ENCODE results near the gene DPEP3.

The DPEP3 gene

DNA sequence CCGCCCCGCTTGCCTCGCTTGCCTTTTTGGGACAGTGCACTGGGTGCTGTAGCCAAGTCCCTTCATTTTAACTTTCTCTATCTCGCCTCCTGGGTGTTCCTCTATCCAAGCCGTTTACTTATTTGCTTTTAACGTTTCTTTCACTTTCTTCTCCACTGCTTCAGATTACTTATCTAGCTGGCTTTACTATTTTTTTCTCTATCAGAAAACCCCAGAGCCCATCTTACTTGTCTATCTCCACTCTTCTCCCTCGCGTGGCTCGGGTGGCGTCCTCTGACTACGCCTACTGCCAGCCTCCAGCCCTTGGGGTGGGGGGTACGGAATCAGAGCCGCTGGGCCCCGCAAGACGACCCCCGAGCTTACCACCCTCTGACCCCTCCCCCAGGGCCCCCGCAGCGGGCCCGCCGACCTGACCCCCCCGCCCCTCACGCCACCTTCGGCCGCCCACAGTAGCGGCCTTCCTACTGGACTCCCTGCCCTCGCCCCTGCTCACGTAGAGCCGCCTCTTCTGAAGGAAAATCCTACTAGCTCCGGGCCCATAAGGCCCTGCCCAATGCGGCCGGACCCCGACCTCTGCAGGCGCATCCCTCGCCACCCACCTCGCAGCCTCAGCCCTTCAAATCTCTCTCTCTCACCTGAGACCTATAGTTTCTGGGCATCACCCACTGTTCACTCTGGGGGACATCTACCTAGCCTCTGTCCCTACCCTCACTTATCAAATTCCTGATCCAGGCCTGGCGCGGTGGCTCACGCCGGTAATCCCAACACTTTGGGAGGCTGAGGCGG, 10.9 kb downstream of the DPEP3 start:
- Histone ChIP-seq H3K4me3 (ENCODE audit: insufficient read length, low read depth) (no peak overlapping the region), H3K9ac (ENCODE audit: insufficient read length, low read depth) (no peak overlapping the region), H3K9me3 (ENCODE audit: insufficient read depth, low read length) (no peaks in the 10 kb centered on the region), H3K27me3 (ENCODE audit: insufficient read depth, insufficient read length) (no peaks in the 10 kb centered on the region), H3K36me3 (ENCODE audit: insufficient read depth, insufficient read length, low read length) (peaks cover 30% of the 10 kb centered on the region), H3K4me1 (ENCODE audit: insufficient read depth, insufficient read length) (peaks cover 17% of the 10 kb centered on the region)
- TF ChIP-seq ZNF274 (IDR thresholded peaks at IDR 0.05; ENCODE audit: low read depth, low read length) (no peak), SUZ12 (IDR thresholded peaks at IDR 0.05; ENCODE audit: extremely low read depth, insufficient read depth, insufficient read length) (no peak), YY1 (IDR thresholded peaks at IDR 0.05; ENCODE audit: insufficient read depth, insufficient read length) (no peak)
- DNase-seq (ENCODE audit: low read depth, low spot score), result no peak

DNA sequence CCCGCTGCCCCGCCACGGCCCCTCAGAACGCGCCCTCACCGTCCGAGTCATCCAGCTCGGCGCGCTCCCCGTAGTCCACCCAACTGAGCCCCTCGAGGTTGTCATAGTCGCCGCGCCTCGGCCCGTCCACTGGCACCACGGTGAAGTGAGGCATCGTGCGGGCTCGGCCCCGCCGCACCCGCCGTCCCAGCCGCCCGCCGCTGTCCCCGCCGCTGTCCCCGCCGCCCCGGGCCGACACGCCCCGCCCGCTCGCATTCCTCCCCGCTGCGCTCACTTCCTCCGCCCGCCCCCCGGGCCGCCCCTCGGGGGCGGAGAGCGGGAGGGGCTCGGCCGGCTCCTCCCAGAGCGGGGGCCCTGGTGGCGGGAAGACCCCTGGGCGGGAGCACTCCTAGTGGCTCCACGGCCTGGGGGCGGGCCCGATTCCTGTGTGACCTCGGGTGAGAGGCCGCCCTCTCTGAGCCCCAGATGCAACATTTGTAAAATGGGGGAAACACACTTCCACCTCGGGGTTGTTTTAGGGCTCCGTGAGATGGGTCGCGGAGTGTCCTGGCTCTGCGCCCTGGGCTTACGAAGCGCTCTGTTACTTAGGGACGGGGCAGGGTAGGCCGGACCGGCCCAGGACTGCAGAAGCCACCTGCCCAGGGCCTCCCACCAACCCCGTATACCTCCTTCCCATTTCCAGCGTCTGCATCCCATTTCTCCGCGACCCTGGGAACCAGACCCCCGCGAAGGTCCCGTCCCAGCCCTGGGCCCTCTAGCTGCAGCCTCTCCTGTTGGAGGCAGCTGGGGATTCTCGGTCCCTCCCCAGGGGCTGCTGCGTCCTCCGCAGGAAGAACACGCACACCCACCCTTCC, 11.7 kb downstream of the DPEP3 start, which contains the start of gene SLC12A4:
Gene SLC12A4 (minus strand): TSS at position 238 of the 854 bp plus-strand sequence. CDS start 84 bp downstream, at position 154.
- no peaks in the 10 kb centered on the region for H3K27me3 ChIP-seq (ENCODE audit: insufficient read depth, insufficient read length)
- H3K9ac ChIP-seq (ENCODE audit: insufficient read length, low read depth), result peak within 1 kb of the TSS; percentile 85
- H3K4me1 ChIP-seq (ENCODE audit: insufficient read depth, insufficient read length), result peaks cover 23% of the 10 kb centered on the region
- DNase-seq (ENCODE audit: low read depth, low spot score), result peak; percentile 68
- no peaks in the 10 kb centered on the region for H3K9me3 ChIP-seq (ENCODE audit: insufficient read depth, low read length)
- H3K36me3 ChIP-seq (ENCODE audit: insufficient read depth, insufficient read length, low read length), result peaks cover 38% of the 10 kb centered on the region
- H3K4me3 ChIP-seq (ENCODE audit: insufficient read length, low read depth), result peak within 1 kb of the TSS; percentile 82
- no peak for TF ChIP-seq SUZ12 (IDR thresholded peaks at IDR 0.05; ENCODE audit: extremely low read depth, insufficient read depth, insufficient read length)

DNA sequence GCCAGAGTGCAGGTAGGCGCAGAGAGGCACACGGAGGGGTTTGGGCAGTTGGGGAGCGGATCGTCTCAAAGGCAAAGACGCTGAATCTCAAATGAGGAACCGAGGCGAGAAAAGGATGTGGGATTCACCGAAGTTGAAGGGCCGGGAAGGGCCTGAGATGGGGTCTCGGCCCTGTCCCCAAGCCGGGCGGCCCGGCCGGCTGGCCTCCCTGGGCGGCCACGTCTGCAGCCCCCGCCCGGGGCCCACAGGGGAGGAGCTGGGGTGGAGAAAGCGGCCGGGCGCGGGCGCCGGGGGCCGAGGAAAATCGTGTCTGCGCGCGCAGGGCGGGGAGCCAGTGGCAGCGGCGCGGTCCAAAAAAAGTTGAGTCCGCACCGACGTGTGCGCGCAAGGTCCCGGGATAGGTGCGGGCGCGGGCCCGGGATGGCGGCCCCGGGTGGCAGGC, 12.3 kb downstream of the DPEP3 start:
- Histone ChIP-seq H3K4me3 (ENCODE audit: insufficient read length, low read depth) (peak overlapping the region; percentile 82), H3K27me3 (ENCODE audit: insufficient read depth, insufficient read length) (no peaks in the 10 kb centered on the region), H3K9ac (ENCODE audit: insufficient read length, low read depth) (peak overlapping the region; percentile 85), H3K36me3 (ENCODE audit: insufficient read depth, insufficient read length, low read length) (peaks cover 44% of the 10 kb centered on the region), H3K4me1 (ENCODE audit: insufficient read depth, insufficient read length) (peaks cover 23% of the 10 kb centered on the region), H3K9me3 (ENCODE audit: insufficient read depth, low read length) (no peaks in the 10 kb centered on the region)
- TF ChIP-seq ZNF274 (IDR thresholded peaks at IDR 0.05; ENCODE audit: low read depth, low read length) (no peak), SUZ12 (IDR thresholded peaks at IDR 0.05; ENCODE audit: extremely low read depth, insufficient read depth, insufficient read length) (no peak), YY1 (IDR thresholded peaks at IDR 0.05; ENCODE audit: insufficient read depth, insufficient read length) (no peak)
- no peak for DNase-seq (ENCODE audit: low read depth, low spot score)

DNA sequence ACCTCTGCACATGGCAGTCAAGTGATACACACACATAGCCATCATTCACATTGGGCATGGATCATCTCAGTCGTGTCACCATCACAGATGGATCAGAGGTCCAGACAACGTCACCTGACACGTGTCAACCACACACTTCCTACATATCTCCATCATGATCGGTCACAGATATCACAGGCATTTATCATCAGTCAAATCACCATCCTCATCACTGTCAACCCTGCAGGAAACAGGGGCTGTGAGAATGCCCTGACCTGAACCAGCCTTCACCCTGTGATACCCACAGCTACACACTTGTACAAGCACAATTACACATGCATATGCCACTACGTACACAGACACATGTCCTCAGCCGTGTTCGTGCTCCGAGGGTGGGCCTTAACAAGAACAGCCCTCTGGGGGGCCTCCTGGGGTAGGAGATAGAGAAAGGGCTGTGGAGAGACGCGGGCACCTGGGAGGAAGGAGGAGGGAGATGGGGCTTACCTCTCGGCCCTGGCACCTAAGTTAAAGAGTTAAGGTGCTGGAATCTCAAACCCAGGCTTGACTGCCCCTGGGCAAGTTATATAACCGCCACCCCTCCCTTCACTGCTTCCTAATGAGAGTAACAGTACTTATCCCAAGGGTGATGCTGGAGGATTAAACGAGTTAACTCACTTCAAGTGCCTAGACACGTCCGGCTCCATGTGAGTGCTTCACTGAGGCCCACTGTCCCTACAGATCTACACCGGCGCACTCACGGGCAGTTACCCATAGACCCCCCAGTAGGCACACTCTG, 12.9 kb downstream of the DPEP3 start:
- Histone ChIP-seq H3K36me3 (ENCODE audit: insufficient read depth, insufficient read length, low read length) (peaks cover 50% of the 10 kb centered on the region), H3K9me3 (ENCODE audit: insufficient read depth, low read length) (no peaks in the 10 kb centered on the region), H3K9ac (ENCODE audit: insufficient read length, low read depth) (peak overlapping the region; percentile 85), H3K4me3 (ENCODE audit: insufficient read length, low read depth) (peak overlapping the region; percentile 82), H3K27me3 (ENCODE audit: insufficient read depth, insufficient read length) (no peaks in the 10 kb centered on the region), H3K4me1 (ENCODE audit: insufficient read depth, insufficient read length) (peaks cover 23% of the 10 kb centered on the region)
- no peak for DNase-seq (ENCODE audit: low read depth, low spot score)
- TF ChIP-seq SUZ12 (IDR thresholded peaks at IDR 0.05; ENCODE audit: extremely low read depth, insufficient read depth, insufficient read length) (no peak), YY1 (IDR thresholded peaks at IDR 0.05; ENCODE audit: insufficient read depth, insufficient read length) (no peak), ZNF274 (IDR thresholded peaks at IDR 0.05; ENCODE audit: low read depth, low read length) (no peak)

DNA sequence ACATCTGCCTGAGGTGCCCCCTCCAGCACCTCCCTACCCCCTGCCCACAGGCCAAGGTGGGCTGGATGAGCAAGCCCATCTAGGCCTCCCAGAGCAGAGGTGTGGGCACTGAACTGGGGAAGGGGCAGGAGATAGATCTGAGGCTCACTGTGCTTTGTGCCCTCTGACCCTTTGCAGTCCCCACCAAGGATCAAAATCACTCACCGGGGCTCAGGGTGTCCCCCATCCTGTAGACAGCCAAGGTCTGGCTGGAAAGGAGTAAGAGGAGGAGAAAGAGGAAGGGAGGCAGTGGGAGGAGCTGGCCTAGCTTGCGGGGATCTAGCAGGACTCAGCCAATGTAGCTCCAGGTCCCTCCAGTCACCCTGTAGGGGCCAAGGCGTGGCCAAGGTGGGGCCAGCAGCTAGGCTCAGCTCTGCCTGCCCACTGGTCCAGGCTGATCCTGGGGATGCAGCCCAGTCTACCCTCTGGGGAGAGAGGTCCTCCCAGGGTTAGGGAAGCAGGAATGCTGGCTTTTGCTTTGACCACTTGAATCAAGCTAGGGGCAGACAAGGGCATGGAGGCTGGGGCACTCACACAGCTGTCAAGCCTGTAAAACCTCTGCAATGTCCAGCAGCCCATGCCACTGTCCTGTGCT, 13.6 kb downstream of the DPEP3 start:
- no peak for DNase-seq (ENCODE audit: low read depth, low spot score)
- H3K4me3 ChIP-seq (ENCODE audit: insufficient read length, low read depth), result peak overlapping the region; percentile 82
- peaks cover 23% of the 10 kb centered on the region for H3K4me1 ChIP-seq (ENCODE audit: insufficient read depth, insufficient read length)
- no peaks in the 10 kb centered on the region for H3K27me3 ChIP-seq (ENCODE audit: insufficient read depth, insufficient read length)
- H3K9me3 ChIP-seq (ENCODE audit: insufficient read depth, low read length), result no peaks in the 10 kb centered on the region
- peak overlapping the region; percentile 54 for H3K9ac ChIP-seq (ENCODE audit: insufficient read length, low read depth)
- peaks cover 58% of the 10 kb centered on the region for H3K36me3 ChIP-seq (ENCODE audit: insufficient read depth, insufficient read length, low read length)
- TF ChIP-seq ZNF274 (IDR thresholded peaks at IDR 0.05; ENCODE audit: low read depth, low read length), result no peak
- no peak for TF ChIP-seq SUZ12 (IDR thresholded peaks at IDR 0.05; ENCODE audit: extremely low read depth, insufficient read depth, insufficient read length)
- TF ChIP-seq YY1 (IDR thresholded peaks at IDR 0.05; ENCODE audit: insufficient read depth, insufficient read length), result no peak

DNA sequence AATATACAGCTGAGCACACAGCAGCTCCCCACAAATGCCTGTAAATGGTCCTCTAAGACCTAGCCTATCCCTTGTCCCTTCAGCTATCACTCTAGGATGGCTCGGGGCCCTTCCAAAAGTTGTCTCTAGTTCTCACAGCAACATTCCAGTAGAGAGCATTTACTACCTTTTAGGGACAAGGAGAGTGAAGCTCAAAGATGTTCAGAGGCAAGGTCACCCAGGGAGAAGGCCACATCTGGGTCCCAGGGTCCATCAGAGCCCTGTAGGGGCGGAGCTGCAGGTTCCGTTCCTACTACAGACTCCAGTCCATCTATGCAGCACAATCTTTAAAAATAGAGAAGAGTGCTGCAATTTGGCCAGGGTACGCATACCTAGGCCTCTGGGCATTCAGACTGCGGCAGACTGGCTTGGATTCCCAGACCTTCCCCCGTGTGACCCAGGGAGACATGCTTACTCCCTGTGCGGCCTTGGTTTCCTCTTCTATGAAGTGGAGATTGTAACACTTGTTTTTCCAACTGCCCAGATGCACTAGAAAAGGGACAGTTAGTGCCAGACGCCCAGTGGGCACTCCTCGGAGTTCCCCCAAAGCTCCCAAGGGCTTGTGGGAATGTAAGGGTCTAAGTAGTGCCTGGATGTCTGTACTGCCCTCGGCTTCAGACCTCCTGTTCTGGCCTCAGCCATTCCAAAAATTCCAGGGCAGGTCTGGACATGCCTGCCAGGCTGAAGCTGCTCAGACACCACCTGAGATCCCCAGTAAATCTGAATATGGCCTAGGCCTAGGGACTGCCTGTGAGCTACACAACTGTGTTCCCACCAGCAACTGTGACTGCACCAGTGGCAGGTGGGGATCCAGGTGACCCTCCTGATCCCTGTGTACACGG, 14.4 kb downstream of the DPEP3 start:
- TF ChIP-seq SUZ12 (IDR thresholded peaks at IDR 0.05; ENCODE audit: extremely low read depth, insufficient read depth, insufficient read length), result no peak
- TF ChIP-seq ZNF274 (IDR thresholded peaks at IDR 0.05; ENCODE audit: low read depth, low read length), result no peak
- no peak for TF ChIP-seq YY1 (IDR thresholded peaks at IDR 0.05; ENCODE audit: insufficient read depth, insufficient read length)
- no peaks in the 10 kb centered on the region for H3K9me3 ChIP-seq (ENCODE audit: insufficient read depth, low read length)
- no peak for DNase-seq (ENCODE audit: low read depth, low spot score)
- peak overlapping the region; percentile 54 for H3K9ac ChIP-seq (ENCODE audit: insufficient read length, low read depth)
- H3K27me3 ChIP-seq (ENCODE audit: insufficient read depth, insufficient read length), result no peaks in the 10 kb centered on the region
- peaks cover 65% of the 10 kb centered on the region for H3K36me3 ChIP-seq (ENCODE audit: insufficient read depth, insufficient read length, low read length)
- H3K4me1 ChIP-seq (ENCODE audit: insufficient read depth, insufficient read length), result peaks cover 26% of the 10 kb centered on the region
- H3K4me3 ChIP-seq (ENCODE audit: insufficient read length, low read depth), result no peak overlapping the region
